SU-DHL-6 (cell line): ENCODE results near the gene ANKS6.

Experiments used
- CTCF ChIP-seq: fragments of 200-600 bp; sonication (generic); IDR thresholded peaks from one replicate; pipeline ENCODE4 v1.5.1; 2017; ENCODE audit warnings: antibody characterized with exemption, mild to moderate bottlenecking, low read length, moderate library complexity; ENCODE audit not compliant: insufficient read depth, poor library complexity, severe bottlenecking
- EZH2phosphoT487 ChIP-seq: fragments of 200-600 bp; sonication (generic), shearing (Covaris generic); conservative IDR thresholded peaks from 2 replicates; pipeline ENCODE4 v1.6.1; 2018; ENCODE audit warnings: mild to moderate bottlenecking, antibody characterized with exemption, low read length, moderate library complexity, mixed read lengths

GRCh38 chr9:98706651-98707165, 89.6 kb downstream of the ANKS6 start:
- TF ChIP-seq CTCF (no peak), EZH2phosphoT487 (no peak)
